T-helper 22 cell (primary cell): ENCODE results near the gene KDSR.

Experiments
- DNase-seq: peaks from one replicate; pipeline ENCODE4 v3.0.0-alpha.2; 2020; ENCODE audit warnings: low read depth

Gene KDSR

DNA sequence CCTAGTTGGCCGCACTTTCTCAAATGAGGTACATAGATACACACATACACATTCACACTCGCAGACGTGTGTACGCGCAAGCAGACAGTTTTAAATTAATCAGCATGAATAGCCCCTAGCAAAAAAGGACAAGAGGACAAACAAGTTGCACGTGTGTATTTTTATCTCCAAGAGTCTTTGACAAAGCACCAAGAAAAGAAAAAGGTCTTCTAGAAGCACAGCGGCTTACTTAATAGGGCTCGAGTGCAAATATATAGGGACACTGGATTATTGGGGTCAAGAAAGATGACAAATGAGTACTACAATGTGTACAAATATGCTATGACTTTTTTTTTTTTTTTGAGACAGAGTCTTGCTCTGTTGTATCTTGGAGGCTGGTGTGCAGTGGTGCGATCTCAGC, 45.7 kb downstream of the KDSR start:
- no peak for DNase-seq

DNA sequence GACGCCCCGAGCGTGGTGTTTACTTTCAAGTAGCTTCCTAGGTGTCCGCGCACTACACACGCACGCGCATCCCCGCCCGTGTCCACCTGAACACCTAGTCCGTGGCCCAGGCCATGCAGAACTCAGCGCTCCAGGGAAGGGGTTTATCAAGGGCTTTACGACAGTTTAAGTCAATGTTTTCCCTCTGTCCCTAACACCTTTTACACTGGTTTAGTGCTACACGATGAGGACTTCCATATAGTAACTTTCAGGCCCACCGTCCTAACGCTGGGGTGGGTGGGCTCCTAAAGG, 46.1 kb downstream of the KDSR start:
- DNase-seq: no peak

DNA sequence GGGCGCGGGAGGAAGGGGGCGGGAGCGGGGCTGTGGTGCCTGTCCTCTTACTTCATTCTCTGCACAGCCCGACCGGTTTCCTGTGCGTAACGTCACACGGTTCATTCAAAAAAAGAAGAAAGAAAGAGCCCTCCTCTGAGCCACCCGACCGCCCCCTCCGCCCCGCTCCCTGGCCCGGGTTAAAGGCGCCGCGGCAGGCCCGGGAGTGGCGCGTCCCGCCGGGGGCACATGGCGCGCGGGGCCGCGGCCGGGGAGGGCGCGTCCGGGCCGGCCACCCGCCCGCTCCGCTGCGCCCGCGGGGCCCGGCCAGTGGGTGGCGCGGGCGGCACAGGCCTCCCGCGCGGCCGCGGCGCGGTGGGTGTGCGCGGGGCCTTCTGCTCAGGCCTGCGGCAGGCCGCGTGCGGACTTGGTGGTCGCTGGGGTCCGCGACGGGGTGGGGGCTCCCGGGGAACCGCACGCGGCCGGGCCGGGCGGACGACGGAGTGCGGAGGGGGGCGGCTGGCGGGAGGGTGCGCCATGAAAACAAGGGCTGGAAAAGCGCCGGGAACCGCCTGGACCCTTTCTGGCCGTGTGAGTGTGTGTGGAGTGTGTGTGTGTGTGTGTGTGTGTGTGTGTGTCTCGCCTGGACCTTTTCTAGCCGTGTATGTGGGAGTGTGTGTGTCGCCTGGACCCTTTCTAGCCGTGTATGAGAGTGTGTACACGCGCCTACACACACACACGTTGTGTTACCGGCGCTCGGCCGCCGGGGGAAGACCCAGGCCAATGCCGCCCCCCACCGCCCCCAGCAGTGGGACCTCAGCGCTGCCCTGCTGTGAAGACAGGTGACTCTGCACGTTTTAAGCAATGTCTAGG, 46.7 kb downstream of the KDSR start:
- DNase-seq: peak; percentile 86

DNA sequence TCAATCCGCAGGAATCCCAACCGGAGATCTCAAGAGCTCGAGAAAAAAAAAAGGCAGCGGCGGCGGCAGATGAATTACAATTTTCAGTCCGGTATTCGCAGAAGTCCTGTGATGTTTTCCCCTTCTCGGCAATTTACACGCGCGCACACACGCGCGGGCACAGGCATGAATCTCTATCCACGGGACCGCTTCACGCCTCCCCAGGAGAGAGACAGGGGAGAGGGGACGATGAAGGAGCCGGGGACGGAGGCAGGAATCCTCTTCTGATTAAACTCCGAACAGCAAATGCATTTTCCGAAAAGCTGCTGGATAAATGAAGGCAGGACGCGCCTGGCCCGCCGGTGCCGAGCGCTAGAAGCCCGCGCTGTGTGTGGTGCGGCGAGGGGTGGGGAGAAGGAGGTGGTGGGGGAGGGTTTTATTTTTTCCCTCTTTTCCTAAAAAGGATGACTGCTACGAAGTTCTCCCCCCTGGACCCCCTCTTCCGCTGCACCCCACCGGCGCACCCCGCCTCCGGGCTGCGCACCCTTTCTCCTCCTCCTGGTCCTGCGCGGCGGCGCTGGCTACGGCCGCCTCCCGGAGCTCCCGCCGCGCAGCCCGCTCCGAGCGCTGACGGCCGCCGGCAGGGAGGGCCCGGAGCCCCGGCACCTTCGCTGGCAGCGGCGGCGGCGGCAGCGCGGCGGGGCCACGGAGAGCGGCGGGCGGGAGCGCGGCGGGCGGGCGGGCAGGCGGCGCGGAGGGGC, 47.5 kb downstream of the KDSR start, which contains the start of gene BCL2:
BCL2 (minus strand) TSS at position 387 of the 740 bp plus-strand sequence.
- DNase-seq: no peak

DNA sequence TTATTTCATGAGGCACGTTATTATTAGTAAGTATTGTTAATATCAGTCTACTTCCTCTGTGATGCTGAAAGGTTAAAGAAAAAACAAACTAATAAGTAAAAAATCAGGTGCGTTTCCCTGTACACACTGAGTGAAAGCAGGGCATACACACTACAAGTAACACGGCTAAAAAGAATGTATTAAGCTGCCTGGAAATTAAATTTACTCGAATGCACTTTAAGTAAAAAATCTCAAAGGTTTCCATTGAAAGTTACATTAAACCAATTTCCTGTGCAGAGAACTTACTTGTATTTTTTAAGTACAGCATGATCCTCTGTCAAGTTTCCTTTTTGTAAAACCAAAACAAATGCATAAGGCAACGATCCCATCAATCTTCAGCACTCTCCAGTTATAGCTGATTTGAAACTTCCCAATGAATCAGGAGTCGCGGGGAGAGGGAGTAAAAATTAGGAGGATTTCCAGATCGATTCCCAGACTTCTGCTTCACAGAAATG, 48.1 kb downstream of the KDSR start:
- no peak for DNase-seq

DNA sequence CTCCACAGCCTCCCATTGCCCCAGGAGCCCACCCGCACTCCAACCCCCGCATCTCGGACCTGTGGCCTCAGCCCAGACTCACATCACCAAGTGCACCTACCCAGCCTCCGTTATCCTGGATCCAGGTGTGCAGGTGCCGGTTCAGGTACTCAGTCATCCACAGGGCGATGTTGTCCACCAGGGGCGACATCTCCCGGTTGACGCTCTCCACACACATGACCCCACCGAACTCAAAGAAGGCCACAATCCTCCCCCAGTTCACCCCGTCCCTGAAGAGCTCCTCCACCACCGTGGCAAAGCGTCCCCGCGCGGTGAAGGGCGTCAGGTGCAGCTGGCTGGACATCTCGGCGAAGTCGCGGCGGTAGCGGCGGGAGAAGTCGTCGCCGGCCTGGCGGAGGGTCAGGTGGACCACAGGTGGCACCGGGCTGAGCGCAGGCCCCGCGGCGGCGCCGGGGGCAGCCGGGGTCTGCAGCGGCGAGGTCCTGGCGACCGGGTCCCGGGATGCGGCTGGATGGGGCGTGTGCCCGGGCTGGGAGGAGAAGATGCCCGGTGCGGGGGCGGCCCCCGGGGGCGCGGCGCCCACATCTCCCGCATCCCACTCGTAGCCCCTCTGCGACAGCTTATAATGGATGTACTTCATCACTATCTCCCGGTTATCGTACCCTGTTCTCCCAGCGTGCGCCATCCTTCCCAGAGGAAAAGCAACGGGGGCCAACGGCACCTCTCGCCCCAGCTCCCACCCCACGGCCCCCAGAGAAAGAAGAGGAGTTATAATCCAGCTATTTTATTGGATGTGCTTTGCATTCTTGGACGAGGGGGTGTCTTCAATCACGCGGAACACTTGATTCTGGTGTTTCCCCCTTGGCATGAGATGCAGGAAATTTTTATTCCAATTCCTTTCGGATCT, 48.8 kb downstream of the KDSR start:
- DNase-seq: peak; percentile 75

DNA sequence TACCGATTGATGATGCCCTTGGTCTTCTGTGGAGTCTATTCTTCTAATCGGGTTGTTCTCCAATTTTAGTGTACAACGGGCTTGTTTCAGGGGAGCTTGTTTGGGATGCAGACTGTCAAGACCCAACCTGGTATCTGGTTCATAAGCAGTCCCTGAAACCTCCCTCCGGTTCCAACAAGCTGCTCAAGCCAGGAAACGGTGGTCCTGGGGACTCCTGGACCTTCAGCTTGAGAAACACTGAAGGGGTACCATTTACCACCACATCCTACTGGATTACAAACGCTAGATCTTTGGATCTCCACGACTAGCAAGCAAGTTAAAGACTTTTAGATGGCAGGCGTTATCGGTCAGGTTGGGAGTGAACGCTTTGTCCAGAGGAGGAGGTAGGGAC, 49.5 kb downstream of the KDSR start:
- DNase-seq: no peak

DNA sequence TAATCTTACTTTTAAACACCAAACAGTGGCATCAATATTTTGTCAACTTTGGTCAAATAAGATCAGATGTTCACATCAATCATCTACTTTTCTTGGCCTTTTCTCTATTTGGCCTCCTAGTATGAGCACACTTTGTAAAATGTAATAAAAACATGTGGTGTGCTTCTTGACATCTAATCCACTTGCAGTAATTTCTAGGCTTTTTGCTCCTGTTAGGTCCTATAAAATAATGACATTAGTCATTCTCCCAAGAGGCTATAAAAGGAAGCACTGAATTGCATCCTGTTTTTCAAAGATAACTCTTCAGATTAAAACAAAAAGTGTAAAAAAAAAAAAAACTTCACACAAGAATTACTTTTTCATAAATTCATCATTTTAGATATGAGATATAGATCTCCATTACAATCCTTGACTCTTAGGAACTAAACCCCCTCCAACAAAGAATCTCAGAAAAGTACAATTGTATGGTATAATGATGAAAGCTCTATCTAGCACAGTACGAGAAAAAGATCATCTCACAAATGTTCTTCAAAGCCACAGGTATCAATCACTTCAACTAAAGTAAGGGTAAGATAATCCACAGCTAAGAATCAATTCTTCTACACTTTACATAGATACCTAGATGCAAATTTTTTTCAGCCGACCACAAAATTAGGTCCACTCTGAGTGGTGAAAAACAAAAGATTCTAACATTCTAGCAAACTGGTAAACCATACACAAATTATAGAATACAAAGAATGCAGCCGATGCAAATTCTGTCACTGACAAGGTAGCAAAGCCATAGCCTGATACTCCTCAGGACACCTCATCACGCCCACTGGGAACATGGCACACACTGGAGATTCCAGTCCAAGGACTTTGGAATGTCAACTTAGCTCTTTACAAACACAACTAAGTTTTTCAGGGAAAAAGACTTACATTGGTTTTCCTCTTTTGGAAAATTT, 50.1 kb downstream of the KDSR start:
- no peak for DNase-seq

DNA sequence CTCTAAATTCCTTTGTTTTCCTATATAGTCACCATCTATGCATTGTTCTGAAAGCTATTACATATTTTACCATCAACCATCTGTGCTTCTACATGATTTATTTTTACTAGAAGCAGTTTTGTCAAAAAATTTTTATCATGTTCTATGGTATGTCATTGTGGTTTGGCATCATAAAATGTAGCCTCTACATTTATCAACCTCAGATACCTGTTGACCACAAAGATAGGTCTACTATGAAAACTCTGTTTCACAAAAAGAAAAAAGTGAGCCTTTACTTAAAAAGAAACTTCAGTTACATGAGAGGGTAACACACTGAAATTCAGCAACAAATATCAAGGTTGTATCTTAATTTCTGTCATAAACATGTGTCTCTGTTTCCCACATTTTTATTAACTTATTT, 51.1 kb downstream of the KDSR start:
- DNase-seq: no peak

DNA sequence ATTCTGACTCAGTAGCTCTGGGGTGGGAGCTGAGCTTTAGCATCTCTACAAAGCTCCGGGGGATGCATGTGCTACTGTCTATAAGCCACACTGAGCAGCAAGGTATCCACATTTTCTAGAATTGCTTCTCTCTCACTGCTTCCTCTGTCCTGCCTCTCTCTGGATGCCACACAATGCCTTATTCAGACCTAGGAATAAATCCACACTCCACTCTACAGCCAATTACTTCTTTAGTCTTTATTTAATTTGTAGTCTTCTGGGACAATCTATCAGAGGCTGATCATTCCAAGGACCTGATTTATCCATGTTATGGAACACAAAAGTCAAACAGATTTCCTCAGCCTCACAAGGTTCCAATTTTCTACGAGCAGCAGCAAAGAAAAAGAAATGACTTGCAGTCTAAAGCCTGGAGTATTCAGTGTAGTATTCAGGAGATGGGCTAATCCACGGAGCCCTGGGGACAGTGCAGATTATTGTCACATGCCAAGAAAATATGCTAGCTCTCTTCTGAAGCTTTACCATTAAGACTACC, 51.8 kb downstream of the KDSR start:
- no peak for DNase-seq

DNA sequence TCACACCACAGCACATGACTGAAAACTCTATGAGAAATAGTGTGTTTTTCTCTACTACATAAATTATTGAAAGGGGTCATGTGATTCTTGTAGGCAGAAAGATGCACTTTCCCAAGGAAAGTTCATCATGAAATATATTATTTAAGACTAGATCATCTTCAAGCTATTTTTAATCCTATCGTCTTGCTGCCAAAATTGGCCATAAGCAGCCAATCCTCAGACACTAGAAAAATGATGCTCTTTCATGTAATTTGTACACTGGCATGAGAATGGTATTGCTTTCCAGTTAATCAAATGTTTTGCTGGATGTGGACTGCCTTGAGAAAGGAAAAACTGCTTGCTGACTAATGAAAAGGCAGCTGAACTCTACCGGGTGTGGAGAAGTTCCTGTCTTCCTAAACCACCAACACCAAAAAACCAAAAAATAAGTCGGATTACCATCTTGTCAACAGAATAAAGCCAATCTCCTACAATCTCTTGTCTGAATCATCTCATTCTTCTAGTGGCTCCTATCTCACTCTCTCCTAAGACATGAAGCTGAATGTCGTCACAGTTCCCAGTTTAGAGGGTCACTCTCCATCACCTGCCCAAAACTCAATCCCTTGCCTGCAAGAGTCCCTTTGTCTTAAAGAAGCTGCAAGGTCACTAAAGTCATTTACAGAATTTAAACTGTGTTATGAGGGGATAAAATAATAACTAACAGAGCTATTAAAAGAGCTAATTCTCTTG, 52.8 kb downstream of the KDSR start:
- no peak for DNase-seq

DNA sequence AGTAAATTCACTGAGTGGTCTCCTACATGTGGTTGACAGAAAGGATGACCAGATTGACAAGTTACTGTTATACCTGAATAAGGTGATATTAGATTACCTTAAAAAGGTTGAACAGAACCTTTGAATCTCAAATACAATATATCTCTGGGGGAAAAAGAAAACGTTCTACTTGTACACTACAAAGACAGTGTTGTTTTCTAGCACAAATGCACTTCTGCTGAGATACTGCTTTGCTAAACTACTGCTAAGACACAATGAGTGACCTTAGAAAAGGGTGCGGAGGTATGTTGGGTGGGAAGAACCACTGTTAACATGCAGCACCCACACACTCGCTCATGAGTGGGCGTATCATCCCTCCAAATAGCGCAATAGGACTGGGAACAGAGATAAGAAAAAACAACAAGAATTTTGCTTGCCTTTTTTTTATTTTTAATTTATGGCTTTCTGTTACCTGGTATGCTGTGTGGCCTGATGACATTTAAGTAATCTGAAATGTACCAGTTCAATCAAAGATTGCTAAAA, 53.5 kb downstream of the KDSR start:
- DNase-seq: no peak

DNA sequence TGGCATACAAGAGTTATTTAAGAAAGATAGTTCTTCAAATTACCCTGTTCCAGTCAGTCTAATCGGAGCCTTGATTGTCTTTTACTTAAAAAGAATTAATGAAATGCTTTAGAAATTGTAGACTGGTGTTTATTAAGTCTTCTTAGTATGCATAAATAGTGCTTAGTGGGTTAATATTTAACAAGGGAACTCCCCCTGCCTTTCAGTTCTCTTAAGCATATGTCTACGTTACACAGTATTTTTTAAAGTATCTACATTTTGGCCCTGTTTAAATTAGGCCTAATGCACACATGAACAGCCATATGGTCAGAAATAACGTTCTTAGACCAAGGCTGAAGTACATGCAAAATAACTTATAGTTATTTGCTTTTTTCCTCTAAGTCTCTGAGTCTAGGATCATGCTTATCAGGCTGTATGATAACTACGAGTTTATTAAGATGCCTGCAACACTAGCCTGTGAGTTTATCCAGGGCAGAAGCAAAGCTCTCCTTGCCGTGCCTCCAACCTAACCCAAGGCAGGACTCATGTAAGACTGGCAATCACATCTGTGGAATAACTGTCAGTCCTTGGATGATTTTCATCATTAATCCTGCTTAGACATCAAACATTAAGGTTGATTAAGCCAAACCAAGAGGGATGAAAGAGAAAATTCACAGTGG, 54.1 kb downstream of the KDSR start:
- DNase-seq: no peak

DNA sequence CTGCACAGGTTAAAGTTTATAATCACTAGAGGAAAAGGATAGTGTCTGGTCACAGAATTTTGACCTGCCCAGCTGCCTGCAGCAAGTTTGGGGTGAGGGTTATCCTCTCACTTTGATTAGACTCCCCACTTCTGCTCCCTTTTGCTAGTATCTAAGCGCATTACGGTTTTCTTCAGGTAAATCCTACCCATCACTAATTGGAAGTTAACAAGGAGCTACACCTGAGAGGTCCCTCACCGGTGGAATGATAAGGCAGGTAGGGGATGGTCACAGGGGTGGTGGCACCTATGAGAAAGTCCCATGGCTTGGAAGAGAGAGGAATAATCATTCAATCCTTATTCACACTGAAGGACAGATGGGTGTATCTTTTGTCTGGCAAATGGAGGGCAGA, 55.0 kb downstream of the KDSR start:
- DNase-seq: no peak

DNA sequence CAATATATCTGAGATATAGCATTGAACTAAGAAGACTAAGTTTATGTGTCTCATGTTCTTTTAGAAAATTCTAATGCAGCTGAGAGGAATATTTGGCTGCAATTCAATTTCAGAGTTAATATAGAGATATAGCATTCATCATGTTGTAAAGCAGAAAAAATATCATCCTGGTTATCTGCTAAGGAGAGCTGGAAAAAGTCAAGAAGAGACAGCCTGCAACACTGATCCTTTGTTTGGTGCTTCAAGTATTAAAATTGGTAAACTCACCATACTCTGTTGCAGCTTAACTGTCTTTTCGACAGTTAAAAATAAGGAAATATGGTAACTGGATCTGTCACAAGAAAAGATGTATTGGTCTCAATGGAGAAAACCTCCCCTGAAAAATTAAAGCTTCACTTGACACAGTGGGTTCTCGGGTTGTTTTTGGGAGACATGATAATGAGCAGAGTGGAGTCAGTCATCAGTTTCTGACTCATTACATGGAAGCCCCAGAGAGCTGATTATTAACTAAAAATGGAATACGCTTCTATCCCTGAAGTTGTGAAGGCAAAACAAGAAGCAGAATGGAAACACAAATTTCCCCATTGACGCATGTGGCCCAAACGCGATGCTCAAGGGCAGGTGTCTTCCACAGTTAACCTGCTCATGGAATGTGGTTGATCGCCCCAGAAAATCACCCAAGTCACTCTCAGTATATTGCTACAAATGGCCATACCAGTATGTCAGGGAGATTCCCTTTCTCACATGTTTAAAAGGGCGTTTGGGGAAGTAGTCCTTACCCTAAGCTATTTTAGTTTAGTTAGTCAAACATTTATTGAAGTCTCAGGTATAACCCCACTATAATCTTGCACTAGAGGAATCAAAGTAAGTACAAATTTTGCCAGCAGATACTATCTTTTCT, 55.6 kb downstream of the KDSR start:
- no peak for DNase-seq

DNA sequence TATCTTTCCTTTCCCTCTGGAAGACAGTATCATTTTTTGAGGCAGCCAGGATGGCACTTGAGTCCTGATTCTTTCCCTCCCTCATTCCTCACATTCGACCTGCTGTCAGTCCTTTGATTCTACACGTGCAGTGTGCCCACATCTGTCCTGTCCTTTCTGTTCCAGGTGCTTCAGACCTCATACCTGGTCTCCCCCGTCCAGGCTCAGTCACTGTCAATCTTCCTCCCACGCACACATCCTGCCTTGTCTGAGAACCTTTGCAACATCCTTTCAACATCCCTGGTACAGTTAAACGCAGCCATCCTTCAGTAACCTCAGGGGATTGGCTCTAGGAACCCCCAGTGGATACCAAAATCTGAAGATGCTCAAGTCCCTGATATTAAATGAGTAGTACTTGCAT, 57.6 kb downstream of the KDSR start:
- no peak for DNase-seq

DNA sequence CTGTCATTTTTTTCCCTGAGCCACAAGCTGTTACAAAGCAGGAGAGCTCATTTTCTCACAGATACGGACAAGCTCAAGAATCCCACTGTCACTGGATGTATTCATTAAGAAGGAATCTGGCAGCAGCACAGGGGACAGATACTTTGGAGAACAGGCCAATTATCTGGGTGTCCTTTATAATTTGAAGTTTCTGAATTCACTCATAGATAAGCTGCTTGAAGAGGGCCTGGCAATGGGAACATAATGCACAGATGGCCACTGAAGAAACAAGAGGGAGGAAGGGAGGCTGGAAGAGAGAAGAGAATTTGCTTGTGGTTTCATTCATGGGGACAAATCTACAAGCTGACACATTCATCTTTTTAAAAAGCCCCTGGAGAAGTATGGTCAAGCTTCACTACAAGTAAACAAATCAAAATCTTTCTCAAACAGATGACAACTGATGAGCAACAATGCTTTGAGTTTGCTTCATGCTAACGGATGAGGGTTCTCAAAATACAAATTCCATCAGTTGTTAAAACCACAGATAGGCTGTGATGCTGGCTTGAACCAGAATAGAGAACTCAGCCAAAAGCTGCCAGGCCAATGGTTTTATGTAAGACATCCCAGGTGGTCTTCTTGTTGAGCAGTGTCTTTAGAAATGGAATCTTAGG, 59.3 kb downstream of the KDSR start:
- no peak for DNase-seq
